ENCODE results near the gene NCAM1. TPM values are rescaled to one million over a fixed set of nuclear protein-coding genes. Genes with fewer than 3 reads are reported as not detected.

The NCAM1 gene
- total RNA-seq, 4 donors from 2014 or later, result 56.3 to 193 (median 70.2) TPM

- Histone ChIP-seq H3K9me3 (no peaks in the 10 kb centered on the region), H3K4me3 (no peak overlapping the region), H3K27ac (no peak overlapping the region), H3K36me3 (no peaks in the 10 kb centered on the region), H3K27me3 (no peaks in the 10 kb centered on the region), H3K4me1 (no peaks in the 10 kb centered on the region)
- TF ChIP-seq CTCF (IDR thresholded peaks at IDR 0.05), result no peak
- TF ChIP-seq POLR2AphosphoS5 (IDR thresholded peaks at IDR 0.05), result no peak
- TF ChIP-seq POLR2A (IDR thresholded peaks at IDR 0.05), result no peak
- no peak for TF ChIP-seq EP300 (IDR thresholded peaks at IDR 0.05)
- 86 to 96% methylated on average over 2 of the region's 2 CpGs for WGBS, 2 donors (ENCODE audit: low coverage in 1 of 2)
- no peak for ATAC-seq
Measured at GRCh38 chr11:113057038-113057437, 95.8 kb downstream of the NCAM1 start.

- H3K27ac ChIP-seq, result no peak overlapping the region
- no peak for ATAC-seq
- 100% methylated on average over 2 of the region's 4 CpGs; no CpG with 5 or more reads in 1 of the 2 donors for WGBS, 2 donors (ENCODE audit: low coverage in 1 of 2)
- no peaks in the 10 kb centered on the region for H3K36me3 ChIP-seq
- no peaks in the 10 kb centered on the region for H3K27me3 ChIP-seq
- no peak overlapping the region for H3K4me3 ChIP-seq
- TF ChIP-seq POLR2A (IDR thresholded peaks at IDR 0.05), result no peak
- no peak for TF ChIP-seq EP300 (IDR thresholded peaks at IDR 0.05)
- TF ChIP-seq CTCF (IDR thresholded peaks at IDR 0.05), result no peak
- no peak for TF ChIP-seq POLR2AphosphoS5 (IDR thresholded peaks at IDR 0.05)
- no peaks in the 10 kb centered on the region for H3K4me1 ChIP-seq
- no peaks in the 10 kb centered on the region for H3K9me3 ChIP-seq
Measured at GRCh38 chr11:113059548-113059947, 98.3 kb downstream of the NCAM1 start.

- Histone ChIP-seq H3K36me3 (no peaks in the 10 kb centered on the region), H3K4me3 (no peak overlapping the region), H3K27ac (no peak overlapping the region), H3K4me1 (no peaks in the 10 kb centered on the region), H3K9me3 (no peaks in the 10 kb centered on the region), H3K27me3 (no peaks in the 10 kb centered on the region)
- no peak for TF ChIP-seq CTCF (IDR thresholded peaks at IDR 0.05)
- no peak for TF ChIP-seq EP300 (IDR thresholded peaks at IDR 0.05)
- no peak for TF ChIP-seq POLR2AphosphoS5 (IDR thresholded peaks at IDR 0.05)
- TF ChIP-seq POLR2A (IDR thresholded peaks at IDR 0.05), result no peak
- 75 to 80% methylated on average over 1 of the region's 1 CpG for WGBS, 2 donors (ENCODE audit: low coverage in 1 of 2)
- ATAC-seq, result no peak
Measured at GRCh38 chr11:113065330-113065729, 104.1 kb downstream of the NCAM1 start.

- WGBS, 2 donors (ENCODE audit: low coverage in 1 of 2), result 43 to 44% methylated on average over 5 of the region's 5 CpGs
- no peak for ATAC-seq
- Histone ChIP-seq H3K4me1 (peaks cover 0 to 22% (median 2%) of the 10 kb centered on the region in 3 donors), H3K27me3 (no peaks in the 10 kb centered on the region), H3K4me3 (no peak overlapping the region), H3K27ac (peak overlapping the region in 1 of 4 donors; percentile 47), H3K9me3 (no peaks in the 10 kb centered on the region), H3K36me3 (no peaks in the 10 kb centered on the region)
- TF ChIP-seq CTCF (IDR thresholded peaks at IDR 0.05) (no peak), POLR2AphosphoS5 (IDR thresholded peaks at IDR 0.05) (no peak), EP300 (IDR thresholded peaks at IDR 0.05) (no peak), POLR2A (IDR thresholded peaks at IDR 0.05) (no peak)
Measured at GRCh38 chr11:113072237-113072858, 111.1 kb downstream of the NCAM1 start.

GRCh38 chr11:113073290-113073953 is 112.2 kb downstream of the NCAM1 start:
- Histone ChIP-seq H3K27me3 (no peaks in the 10 kb centered on the region), H3K4me3 (no peak overlapping the region), H3K36me3 (no peaks in the 10 kb centered on the region), H3K27ac (peak overlapping the region in 1 of 4 donors; percentile 47), H3K9me3 (no peaks in the 10 kb centered on the region), H3K4me1 (peaks cover 0 to 22% (median 2%) of the 10 kb centered on the region in 3 donors)
- ATAC-seq, result no peak
- TF ChIP-seq CTCF (IDR thresholded peaks at IDR 0.05), result no peak
- TF ChIP-seq EP300 (IDR thresholded peaks at IDR 0.05), result no peak
- TF ChIP-seq POLR2AphosphoS5 (IDR thresholded peaks at IDR 0.05), result no peak
- no peak for TF ChIP-seq POLR2A (IDR thresholded peaks at IDR 0.05)
- WGBS, 2 donors (ENCODE audit: low coverage in 1 of 2), result 60 to 76% methylated on average over 2 to 3 of the region's 3 CpGs
